Esophagus muscularis mucosa (tissue), 4 donors: Measurements from ENCODE around the gene SH3RF2. TPM values are rescaled to one million over a fixed set of nuclear protein-coding genes. Genes with fewer than 3 reads are reported as not detected.

Experiments used
- DNase-seq: peaks from one replicate; pipeline ENCODE4 v3.0.0-alpha.2; 2017; ENCODE audit errors: extremely low spot score
- H3K27ac ChIP-seq, 4 donors: fragments of 200-600 bp; sonication (generic); replicated peaks in 1 of 4; 1 replicate in 3 of 4; 2 replicates in 1 of 4; pipeline ENCODE4 v1.5.1; 2016 to 2019; ENCODE audit warnings: mild to moderate bottlenecking in 1 of 4
- H3K27me3 ChIP-seq, 4 donors: fragments of 200-600 bp; sonication (generic); one replicate each; pipeline versions ENCODE4 v1.5.1 to v1.6.0; 2016 to 2019
- H3K36me3 ChIP-seq, 4 donors: fragments of 200-600 bp; sonication (generic); one replicate each; pipeline ENCODE4 v1.5.1; 2016 to 2019
- H3K4me1 ChIP-seq, 4 donors: fragments of 200-600 bp; sonication (generic); one replicate each; pipeline ENCODE4 v1.5.1; 2016 to 2019
- H3K4me3 ChIP-seq, 4 donors: fragments of 200-600 bp; sonication (generic); 1 replicate in 2 of 4; 2 replicates in 2 of 4; pipeline ENCODE4 v1.5.1; 2016 to 2019; ENCODE audit warnings: mild to moderate bottlenecking in 4 of 4, moderate library complexity in 1 of 4
- H3K9me3 ChIP-seq, 4 donors: fragments of 200-600 bp; sonication (generic); 1 replicate in 3 of 4; 2 replicates in 1 of 4; pipeline ENCODE4 v1.5.1; 2016 to 2019
- EP300 ChIP-seq: sonication (generic); formaldehyde crosslinking; IDR thresholded peaks from one replicate; pipeline ENCODE4 v1.6.1; 2017; ENCODE audit warnings: antibody characterized with exemption
- POLR2A ChIP-seq: fragments of 450-650 bp; IDR thresholded peaks from one replicate; pipeline ENCODE4 v1.6.1; 2017; ENCODE audit warnings: antibody characterized with exemption, moderate library complexity, mild to moderate bottlenecking, low read depth
- POLR2AphosphoS5 ChIP-seq, 2 donors: sonication (generic); formaldehyde crosslinking; IDR thresholded peaks; one replicate each; pipeline ENCODE4 v1.6.1; 2017; ENCODE audit warnings: antibody characterized with exemption in 2 of 2
- WGBS: methylation state at CpG from one replicate; pipeline ENCODE4 v1.1.5; 2018; 5-methylcytosine and 5-hydroxymethylcytosine counted together
- intact Hi-C: fragments of 100-400 bp; cut with DNase I; formaldehyde crosslinking; loops from one replicate; pipeline ENCODE4 v1.15.1; 2023
- total RNA-seq, 4 donors: library from RNA; depleted of rRNA; stranded (reverse); fragments of >200 nt; gene quantifications; one replicate each; pipeline versions ENCODE4 v1.1.0 to v1.2.1, GENCODE V29; 2016
- TF ChIP-seq, protein P1 (sequence below), 3 experiments: fragments of 200-600 bp in 2 of 3; fragments of 450-650 bp in 1 of 3; sonication (generic) in 2 of 3; IDR thresholded peaks; one replicate each; pipeline ENCODE4 v1.5.1; 2017 to 2019; ENCODE audit warnings: antibody characterized with exemption in 3 of 3, mild to moderate bottlenecking in 2 of 3, moderate library complexity in 1 of 3

Gene SH3RF2
- total RNA-seq, 4 donors from 2014 or later = 0.66 to 2.1 (median 1.5) TPM

DNA sequence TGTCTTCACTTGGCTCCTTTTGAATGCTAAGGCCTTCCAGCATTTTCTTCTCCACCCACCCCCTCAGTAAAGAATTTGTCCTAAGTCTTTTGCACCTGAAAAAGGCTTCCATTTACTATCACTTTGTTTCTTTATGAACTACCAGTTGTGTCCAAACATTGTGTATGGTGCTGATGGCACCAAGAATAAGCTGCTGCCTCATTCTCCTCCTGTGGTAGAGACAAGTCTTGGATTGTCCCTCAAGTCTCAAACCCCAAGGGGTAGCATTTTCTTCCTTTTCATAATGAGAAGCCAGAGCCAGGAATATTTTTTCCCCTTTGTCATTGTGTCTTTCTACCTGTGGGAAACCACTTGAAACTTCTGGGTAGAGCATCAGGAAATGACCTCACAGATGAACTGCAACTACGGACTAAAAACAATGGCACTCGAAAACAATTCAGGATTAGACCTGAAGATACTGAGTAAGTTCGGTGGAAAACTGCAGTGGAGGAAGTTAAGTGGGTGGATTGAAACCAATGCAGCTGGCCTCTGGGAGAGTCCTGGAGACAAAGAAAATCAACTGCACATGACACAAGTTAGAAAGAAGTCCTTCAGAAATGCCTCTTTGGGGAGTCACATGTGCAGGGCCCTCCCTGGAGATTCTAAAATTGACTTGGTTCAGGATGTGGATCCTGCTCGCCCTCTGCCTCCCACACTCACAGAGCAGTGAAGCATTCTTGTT is 80.5 kb downstream of the SH3RF2 start:
- intact Hi-C loops = no loop called here
- H3K4me1 ChIP-seq = peaks cover 0 to 3% (median 0%) of the 10 kb centered on the region in 4 donors
- H3K27ac ChIP-seq = no peak overlapping the region
- no peaks in the 10 kb centered on the region for H3K9me3 ChIP-seq
- WGBS = 72% methylated on average over 4 of the region's 4 CpGs
- no peaks in the 10 kb centered on the region for H3K36me3 ChIP-seq
- no peaks in the 10 kb centered on the region for H3K27me3 ChIP-seq
- H3K4me3 ChIP-seq = no peak overlapping the region
- no peak for DNase-seq
- TF ChIP-seq EP300 = no peak
- TF ChIP-seq, protein P1, sequence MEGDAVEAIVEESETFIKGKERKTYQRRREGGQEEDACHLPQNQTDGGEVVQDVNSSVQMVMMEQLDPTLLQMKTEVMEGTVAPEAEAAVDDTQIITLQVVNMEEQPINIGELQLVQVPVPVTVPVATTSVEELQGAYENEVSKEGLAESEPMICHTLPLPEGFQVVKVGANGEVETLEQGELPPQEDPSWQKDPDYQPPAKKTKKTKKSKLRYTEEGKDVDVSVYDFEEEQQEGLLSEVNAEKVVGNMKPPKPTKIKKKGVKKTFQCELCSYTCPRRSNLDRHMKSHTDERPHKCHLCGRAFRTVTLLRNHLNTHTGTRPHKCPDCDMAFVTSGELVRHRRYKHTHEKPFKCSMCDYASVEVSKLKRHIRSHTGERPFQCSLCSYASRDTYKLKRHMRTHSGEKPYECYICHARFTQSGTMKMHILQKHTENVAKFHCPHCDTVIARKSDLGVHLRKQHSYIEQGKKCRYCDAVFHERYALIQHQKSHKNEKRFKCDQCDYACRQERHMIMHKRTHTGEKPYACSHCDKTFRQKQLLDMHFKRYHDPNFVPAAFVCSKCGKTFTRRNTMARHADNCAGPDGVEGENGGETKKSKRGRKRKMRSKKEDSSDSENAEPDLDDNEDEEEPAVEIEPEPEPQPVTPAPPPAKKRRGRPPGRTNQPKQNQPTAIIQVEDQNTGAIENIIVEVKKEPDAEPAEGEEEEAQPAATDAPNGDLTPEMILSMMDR (IDR thresholded peaks at IDR 0.05) = no peak
- no peak for TF ChIP-seq POLR2A
- TF ChIP-seq POLR2AphosphoS5 (IDR thresholded peaks at IDR 0.05) = no peak

DNA sequence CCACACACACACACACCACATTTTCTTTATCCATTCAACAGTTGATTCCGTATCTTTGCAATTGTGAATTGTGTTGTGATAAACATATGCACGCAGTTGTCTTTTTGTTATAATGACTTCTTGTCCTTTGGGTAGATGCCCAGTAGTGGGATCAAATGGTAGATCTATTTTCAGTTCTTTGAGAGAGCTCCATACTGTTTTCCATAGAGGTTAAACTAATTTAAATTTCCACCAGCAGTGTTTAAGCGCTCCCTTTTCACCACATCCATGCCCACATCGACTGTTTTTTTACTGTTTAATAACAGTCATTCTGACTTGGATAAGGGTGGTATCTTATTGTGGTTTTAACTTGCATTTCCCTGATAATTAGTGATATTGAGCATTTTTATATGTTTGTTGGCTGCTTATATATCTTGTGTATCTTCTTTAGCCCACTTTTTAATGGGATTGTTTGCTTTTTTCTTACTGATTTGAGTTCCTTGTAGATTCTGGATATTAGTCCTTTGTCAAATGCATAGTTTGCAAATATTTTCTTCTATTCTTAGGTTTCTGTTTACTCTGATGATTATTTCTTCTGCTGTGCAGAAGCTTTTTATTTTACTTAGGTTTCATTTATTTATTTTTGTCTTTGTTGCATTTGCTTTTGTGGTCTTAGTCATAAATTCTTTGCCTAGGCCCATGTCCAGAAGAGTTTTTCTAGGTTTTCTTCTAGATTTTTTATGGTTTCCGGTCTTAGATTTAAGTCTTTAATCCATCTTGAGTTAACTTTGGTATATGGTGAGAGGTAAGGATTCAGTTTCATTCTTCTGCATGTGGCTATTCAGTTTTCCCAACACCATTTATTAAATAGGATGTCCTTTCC is 82.4 kb downstream of the SH3RF2 start:
- TF ChIP-seq EP300 (no peak), POLR2AphosphoS5 (IDR thresholded peaks at IDR 0.05) (no peak), POLR2A (no peak)
- TF ChIP-seq, protein P1 (IDR thresholded peaks at IDR 0.05) = no peak
- no peaks in the 10 kb centered on the region for H3K36me3 ChIP-seq
- H3K4me3 ChIP-seq = no peak overlapping the region
- DNase-seq = no peak
- WGBS = 74% methylated on average over 5 of the region's 5 CpGs
- H3K27me3 ChIP-seq = no peaks in the 10 kb centered on the region
- peaks cover 0 to 3% (median 0%) of the 10 kb centered on the region in 4 donors for H3K4me1 ChIP-seq
- intact Hi-C loops = no loop called here
- H3K9me3 ChIP-seq = no peaks in the 10 kb centered on the region
- H3K27ac ChIP-seq = no peak overlapping the region

DNA sequence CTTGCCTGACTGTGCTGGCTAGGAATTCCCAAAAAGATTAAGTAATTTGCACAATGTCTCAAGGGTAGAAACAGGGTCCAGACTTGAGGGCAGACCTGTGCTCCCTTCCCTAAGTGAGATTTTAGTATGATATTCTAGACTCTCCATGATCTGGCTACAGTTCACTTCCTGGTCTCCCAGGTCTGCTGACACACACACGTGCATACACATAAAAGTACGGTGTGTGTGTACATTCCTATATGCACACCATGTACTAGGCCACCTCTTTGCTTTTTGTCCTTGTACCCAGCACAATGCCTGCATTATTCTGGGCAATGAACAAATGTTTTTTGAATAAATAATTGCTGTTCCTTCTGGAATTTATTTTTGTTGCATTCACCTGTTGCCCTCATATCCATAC is 83.7 kb downstream of the SH3RF2 start:
- intact Hi-C loops = no loop called here
- H3K9me3 ChIP-seq = no peaks in the 10 kb centered on the region
- no peak overlapping the region for H3K27ac ChIP-seq
- no peak for DNase-seq
- no peaks in the 10 kb centered on the region for H3K36me3 ChIP-seq
- WGBS = 41% methylated on average over 2 of the region's 2 CpGs
- H3K4me3 ChIP-seq = no peak overlapping the region
- H3K4me1 ChIP-seq = peaks cover 0 to 3% (median 0%) of the 10 kb centered on the region in 4 donors
- no peaks in the 10 kb centered on the region for H3K27me3 ChIP-seq
- TF ChIP-seq, protein P1 (IDR thresholded peaks at IDR 0.05) = no peak
- TF ChIP-seq EP300 (no peak), POLR2A (no peak), POLR2AphosphoS5 (IDR thresholded peaks at IDR 0.05) (no peak)

DNA sequence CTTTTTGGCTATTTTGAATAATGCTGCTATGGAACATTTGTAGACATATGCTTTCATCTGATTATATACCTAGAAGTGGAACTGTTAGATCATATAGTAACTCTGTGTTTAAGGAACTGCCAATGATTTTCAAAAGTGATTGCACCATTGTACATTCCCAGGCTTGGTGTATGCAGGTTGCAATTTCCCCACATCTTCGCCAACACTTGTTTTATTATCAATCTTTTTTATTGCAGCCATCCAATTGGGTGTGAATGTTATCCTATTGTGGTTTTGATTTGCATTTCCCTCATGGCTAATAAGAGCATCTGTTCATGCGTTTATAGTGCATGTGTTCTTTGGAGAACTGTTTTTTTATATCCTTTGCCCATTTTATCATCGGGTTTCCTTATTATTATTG is 87.7 kb downstream of the SH3RF2 start:
- no peak overlapping the region for H3K27ac ChIP-seq
- H3K9me3 ChIP-seq = no peaks in the 10 kb centered on the region
- no peaks in the 10 kb centered on the region for H3K27me3 ChIP-seq

More for the DNA sequence above, 87.7 kb downstream of the SH3RF2 start:
- intact Hi-C loops = no loop called here
- DNase-seq = no peak
- Histone ChIP-seq H3K4me3 (no peak overlapping the region), H3K4me1 (no peaks in the 10 kb centered on the region), H3K36me3 (no peaks in the 10 kb centered on the region)
- 88% methylated on average over 3 of the region's 3 CpGs for WGBS
- TF ChIP-seq POLR2AphosphoS5 (IDR thresholded peaks at IDR 0.05) (no peak), POLR2A (no peak), EP300 (no peak)
- TF ChIP-seq, protein P1 (IDR thresholded peaks at IDR 0.05) = no peak
